GM23248 (cell line): ENCODE data around the gene CADM1.

ENCODE experiments used
- EZH2 ChIP-seq: fragments of 200-600 bp; sonication (generic); IDR thresholded peaks from 2 replicates; pipeline ENCODE4 v1.6.1; 2018; ENCODE audit warnings: antibody characterized with exemption, mild to moderate bottlenecking; ENCODE audit not compliant: insufficient read depth, poor library complexity, severe bottlenecking
- EZH2phosphoT487 ChIP-seq: fragments of 200-600 bp; sonication (generic); IDR thresholded peaks from 2 replicates; pipeline ENCODE4 v1.6.1; 2018; ENCODE audit warnings: antibody characterized with exemption, moderate library complexity, mild to moderate bottlenecking, low read depth; ENCODE audit not compliant: insufficient read depth

DNA sequence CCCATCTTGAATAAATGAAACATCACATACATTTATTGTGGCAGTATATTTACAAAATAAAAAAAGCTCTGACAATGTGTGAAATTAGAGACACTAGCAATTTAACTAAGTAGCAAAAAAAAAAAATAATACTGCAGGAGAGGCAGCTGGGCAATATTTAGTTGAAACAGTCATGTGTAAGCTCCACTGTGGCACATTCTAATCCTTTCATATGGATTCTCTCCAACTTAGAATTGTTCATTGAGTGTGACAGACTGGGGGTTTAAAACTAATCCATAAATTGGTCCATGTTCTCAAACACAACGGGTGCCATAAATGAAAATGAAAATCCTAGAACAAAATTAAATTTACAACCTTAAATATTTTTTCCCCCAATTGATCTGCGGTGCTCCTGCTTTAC lies 302.1 kb downstream of the CADM1 start:
- TF ChIP-seq EZH2phosphoT487 (no peak), EZH2 (no peak)
